ENCODE data around the gene CEP250.

DNA sequence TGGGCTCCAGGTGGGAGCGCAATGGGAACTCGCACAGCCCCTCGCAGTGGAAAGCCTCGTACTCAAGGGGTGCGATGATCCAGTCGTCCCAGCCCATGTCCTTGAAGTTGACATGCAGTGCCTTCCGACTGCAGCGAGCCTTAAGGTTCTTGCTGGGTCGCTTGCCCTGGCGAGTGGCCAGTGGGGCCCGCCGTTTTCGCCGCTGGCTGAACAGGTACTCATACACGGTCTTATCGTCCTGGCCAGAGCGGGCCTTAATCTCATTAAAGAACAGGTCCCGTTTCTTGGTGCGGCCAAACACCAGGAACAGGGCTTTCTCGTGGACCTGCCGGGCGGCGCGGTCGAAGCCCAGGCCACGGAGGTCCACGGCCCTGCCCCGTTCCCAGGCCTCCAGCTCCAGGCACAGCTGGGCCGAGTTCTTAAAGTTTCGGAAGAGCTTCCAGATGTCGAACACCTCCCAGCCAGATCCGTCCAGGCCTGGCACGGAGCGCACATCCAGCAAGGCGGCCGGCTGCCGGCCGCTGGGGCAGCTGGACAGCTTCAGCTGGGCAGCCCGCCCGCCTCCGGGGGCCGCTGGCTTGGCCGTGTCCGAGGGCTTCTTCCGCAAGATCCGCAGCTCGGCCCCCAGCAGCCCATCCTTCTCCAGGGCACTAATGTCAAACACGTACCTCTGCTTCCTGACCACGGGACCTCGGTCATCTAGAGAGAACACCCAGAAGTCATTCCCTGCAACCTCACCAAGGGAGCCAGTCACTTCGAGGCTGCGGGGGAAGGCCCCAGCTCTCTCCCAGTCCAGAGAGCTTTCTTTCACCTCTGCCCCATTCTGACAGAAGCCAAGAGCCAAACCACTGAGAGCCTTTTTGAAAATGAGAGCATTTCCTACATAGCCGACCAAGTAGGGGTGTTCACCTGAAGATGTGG lies 21.1 kb upstream of the CEP250 start:
- TF ChIP-seq, protein P1, sequence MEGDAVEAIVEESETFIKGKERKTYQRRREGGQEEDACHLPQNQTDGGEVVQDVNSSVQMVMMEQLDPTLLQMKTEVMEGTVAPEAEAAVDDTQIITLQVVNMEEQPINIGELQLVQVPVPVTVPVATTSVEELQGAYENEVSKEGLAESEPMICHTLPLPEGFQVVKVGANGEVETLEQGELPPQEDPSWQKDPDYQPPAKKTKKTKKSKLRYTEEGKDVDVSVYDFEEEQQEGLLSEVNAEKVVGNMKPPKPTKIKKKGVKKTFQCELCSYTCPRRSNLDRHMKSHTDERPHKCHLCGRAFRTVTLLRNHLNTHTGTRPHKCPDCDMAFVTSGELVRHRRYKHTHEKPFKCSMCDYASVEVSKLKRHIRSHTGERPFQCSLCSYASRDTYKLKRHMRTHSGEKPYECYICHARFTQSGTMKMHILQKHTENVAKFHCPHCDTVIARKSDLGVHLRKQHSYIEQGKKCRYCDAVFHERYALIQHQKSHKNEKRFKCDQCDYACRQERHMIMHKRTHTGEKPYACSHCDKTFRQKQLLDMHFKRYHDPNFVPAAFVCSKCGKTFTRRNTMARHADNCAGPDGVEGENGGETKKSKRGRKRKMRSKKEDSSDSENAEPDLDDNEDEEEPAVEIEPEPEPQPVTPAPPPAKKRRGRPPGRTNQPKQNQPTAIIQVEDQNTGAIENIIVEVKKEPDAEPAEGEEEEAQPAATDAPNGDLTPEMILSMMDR (IDR thresholded peaks at IDR 0.05; ENCODE audit: insufficient read depth, low read length) = no peak
- TF ChIP-seq GABPA (IDR thresholded peaks at IDR 0.05; ENCODE audit: low read depth) (no peak), POLR2AphosphoS5 (IDR thresholded peaks at IDR 0.05; ENCODE audit: low read depth) (no peak), SPI1 (IDR thresholded peaks at IDR 0.05; ENCODE audit: borderline replicate concordance, low read depth) (no peak)
- TF ChIP-seq, protein P2, sequence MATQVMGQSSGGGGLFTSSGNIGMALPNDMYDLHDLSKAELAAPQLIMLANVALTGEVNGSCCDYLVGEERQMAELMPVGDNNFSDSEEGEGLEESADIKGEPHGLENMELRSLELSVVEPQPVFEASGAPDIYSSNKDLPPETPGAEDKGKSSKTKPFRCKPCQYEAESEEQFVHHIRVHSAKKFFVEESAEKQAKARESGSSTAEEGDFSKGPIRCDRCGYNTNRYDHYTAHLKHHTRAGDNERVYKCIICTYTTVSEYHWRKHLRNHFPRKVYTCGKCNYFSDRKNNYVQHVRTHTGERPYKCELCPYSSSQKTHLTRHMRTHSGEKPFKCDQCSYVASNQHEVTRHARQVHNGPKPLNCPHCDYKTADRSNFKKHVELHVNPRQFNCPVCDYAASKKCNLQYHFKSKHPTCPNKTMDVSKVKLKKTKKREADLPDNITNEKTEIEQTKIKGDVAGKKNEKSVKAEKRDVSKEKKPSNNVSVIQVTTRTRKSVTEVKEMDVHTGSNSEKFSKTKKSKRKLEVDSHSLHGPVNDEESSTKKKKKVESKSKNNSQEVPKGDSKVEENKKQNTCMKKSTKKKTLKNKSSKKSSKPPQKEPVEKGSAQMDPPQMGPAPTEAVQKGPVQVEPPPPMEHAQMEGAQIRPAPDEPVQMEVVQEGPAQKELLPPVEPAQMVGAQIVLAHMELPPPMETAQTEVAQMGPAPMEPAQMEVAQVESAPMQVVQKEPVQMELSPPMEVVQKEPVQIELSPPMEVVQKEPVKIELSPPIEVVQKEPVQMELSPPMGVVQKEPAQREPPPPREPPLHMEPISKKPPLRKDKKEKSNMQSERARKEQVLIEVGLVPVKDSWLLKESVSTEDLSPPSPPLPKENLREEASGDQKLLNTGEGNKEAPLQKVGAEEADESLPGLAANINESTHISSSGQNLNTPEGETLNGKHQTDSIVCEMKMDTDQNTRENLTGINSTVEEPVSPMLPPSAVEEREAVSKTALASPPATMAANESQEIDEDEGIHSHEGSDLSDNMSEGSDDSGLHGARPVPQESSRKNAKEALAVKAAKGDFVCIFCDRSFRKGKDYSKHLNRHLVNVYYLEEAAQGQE (IDR thresholded peaks at IDR 0.05; ENCODE audit: insufficient replicate concordance, low read depth) = no peak

Measured in HL-60 (cell line).